ENCODE measurements around the gene ZNF407.
"Not testable (repeated sequence)": the region's sequence is repeated elsewhere in the genome, so short reads cannot be mapped to it uniquely, and the experiment has no call there.

DNA sequence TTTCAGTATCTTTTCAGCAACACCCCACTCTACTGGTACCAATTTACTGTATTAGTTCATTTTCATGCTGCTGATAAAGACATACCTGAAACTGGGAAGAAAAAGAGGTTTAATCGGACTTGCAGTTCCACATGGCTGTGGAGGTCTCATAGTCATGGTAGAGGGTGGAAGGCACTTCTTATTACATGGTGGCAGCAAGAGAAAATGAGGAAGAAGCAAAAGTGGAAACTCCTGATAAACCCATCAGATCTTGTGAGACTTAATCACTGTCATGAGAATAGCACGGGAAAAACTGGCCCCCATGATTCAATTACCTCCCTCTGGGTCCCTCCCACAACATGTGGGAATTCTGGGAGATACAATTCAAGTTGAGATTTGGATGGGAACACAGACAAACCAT lies 374.1 kb downstream of the ZNF407 start:
- not testable (repeated sequence) for TF ChIP-seq EZH2 (IDR thresholded peaks at IDR 0.05); SP1 (IDR thresholded peaks at IDR 0.05; ENCODE audit: low read depth); EZH2phosphoT487 (IDR thresholded peaks at IDR 0.05; ENCODE audit: borderline replicate concordance); SIN3A (IDR thresholded peaks at IDR 0.05; ENCODE audit: low read depth); TCF7L2 (IDR thresholded peaks at IDR 0.05; ENCODE audit: borderline replicate concordance, extremely low read depth, insufficient read depth, insufficient read length); EGR1 (IDR thresholded peaks at IDR 0.05; ENCODE audit: low read depth); ZFX (IDR thresholded peaks at IDR 0.05); POLR2A (IDR thresholded peaks at IDR 0.05; ENCODE audit: borderline replicate concordance, extremely low read depth, insufficient read depth, insufficient read length); ZNF274 (IDR thresholded peaks at IDR 0.05; ENCODE audit: low read depth, low read length); YY1 (IDR thresholded peaks at IDR 0.05; ENCODE audit: extremely low read depth, insufficient replicate concordance, low read depth, low read length)
- TF ChIP-seq, protein P1, sequence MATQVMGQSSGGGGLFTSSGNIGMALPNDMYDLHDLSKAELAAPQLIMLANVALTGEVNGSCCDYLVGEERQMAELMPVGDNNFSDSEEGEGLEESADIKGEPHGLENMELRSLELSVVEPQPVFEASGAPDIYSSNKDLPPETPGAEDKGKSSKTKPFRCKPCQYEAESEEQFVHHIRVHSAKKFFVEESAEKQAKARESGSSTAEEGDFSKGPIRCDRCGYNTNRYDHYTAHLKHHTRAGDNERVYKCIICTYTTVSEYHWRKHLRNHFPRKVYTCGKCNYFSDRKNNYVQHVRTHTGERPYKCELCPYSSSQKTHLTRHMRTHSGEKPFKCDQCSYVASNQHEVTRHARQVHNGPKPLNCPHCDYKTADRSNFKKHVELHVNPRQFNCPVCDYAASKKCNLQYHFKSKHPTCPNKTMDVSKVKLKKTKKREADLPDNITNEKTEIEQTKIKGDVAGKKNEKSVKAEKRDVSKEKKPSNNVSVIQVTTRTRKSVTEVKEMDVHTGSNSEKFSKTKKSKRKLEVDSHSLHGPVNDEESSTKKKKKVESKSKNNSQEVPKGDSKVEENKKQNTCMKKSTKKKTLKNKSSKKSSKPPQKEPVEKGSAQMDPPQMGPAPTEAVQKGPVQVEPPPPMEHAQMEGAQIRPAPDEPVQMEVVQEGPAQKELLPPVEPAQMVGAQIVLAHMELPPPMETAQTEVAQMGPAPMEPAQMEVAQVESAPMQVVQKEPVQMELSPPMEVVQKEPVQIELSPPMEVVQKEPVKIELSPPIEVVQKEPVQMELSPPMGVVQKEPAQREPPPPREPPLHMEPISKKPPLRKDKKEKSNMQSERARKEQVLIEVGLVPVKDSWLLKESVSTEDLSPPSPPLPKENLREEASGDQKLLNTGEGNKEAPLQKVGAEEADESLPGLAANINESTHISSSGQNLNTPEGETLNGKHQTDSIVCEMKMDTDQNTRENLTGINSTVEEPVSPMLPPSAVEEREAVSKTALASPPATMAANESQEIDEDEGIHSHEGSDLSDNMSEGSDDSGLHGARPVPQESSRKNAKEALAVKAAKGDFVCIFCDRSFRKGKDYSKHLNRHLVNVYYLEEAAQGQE (IDR thresholded peaks at IDR 0.05; ENCODE audit: low read depth) = not testable (repeated sequence)
- TF ChIP-seq, protein P2, sequence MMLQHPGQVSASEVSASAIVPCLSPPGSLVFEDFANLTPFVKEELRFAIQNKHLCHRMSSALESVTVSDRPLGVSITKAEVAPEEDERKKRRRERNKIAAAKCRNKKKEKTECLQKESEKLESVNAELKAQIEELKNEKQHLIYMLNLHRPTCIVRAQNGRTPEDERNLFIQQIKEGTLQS (IDR thresholded peaks at IDR 0.05) = not testable (repeated sequence)
- TF ChIP-seq, protein P3, sequence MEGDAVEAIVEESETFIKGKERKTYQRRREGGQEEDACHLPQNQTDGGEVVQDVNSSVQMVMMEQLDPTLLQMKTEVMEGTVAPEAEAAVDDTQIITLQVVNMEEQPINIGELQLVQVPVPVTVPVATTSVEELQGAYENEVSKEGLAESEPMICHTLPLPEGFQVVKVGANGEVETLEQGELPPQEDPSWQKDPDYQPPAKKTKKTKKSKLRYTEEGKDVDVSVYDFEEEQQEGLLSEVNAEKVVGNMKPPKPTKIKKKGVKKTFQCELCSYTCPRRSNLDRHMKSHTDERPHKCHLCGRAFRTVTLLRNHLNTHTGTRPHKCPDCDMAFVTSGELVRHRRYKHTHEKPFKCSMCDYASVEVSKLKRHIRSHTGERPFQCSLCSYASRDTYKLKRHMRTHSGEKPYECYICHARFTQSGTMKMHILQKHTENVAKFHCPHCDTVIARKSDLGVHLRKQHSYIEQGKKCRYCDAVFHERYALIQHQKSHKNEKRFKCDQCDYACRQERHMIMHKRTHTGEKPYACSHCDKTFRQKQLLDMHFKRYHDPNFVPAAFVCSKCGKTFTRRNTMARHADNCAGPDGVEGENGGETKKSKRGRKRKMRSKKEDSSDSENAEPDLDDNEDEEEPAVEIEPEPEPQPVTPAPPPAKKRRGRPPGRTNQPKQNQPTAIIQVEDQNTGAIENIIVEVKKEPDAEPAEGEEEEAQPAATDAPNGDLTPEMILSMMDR (IDR thresholded peaks at IDR 0.05 in 2 of 3, conservative IDR thresholded peaks at IDR 0.05 in 1 of 3; ENCODE audit: borderline replicate concordance in 1 of 3, insufficient read depth in 1 of 3, low read depth in 2 of 3, low read length in 2 of 3) = not testable (repeated sequence)
- TF ChIP-seq, protein P4, sequence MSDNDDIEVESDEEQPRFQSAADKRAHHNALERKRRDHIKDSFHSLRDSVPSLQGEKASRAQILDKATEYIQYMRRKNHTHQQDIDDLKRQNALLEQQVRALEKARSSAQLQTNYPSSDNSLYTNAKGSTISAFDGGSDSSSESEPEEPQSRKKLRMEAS (IDR thresholded peaks at IDR 0.05) = not testable (repeated sequence)
